ENCODE results near the gene GNRH2. TPM values are rescaled to one million over a fixed set of nuclear protein-coding genes. Genes with fewer than 3 reads are reported as not detected.
A peak's percentile ranks its signal among the peaks of the same experiment; 100 is the strongest.
"Not testable (repeated sequence)": the region's sequence is repeated elsewhere in the genome, so short reads cannot be mapped to it uniquely, and the experiment has no call there.

The GNRH2 gene
- total RNA-seq, 4 donors from 2014 or later, result 0.83 TPM; not detected in 2

- Histone ChIP-seq H3K4me1 (no peaks in the 10 kb centered on the region), H3K9me3 (no peaks in the 10 kb centered on the region), H3K27ac (no peak overlapping the region), H3K36me3 (no peaks in the 10 kb centered on the region), H3K4me3 (no peak overlapping the region), H3K27me3 (no peaks in the 10 kb centered on the region)
- no peak for DNase-seq (ENCODE audit: low spot score in 2 of 2)
- TF ChIP-seq EP300 (IDR thresholded peaks at IDR 0.05) (no peak), POLR2A (IDR thresholded peaks at IDR 0.05) (no peak), POLR2AphosphoS5 (IDR thresholded peaks at IDR 0.05) (no peak), CTCF (IDR thresholded peaks at IDR 0.05) (no peak)
- WGBS, result 93% methylated on average over 2 of the region's 3 CpGs
Measured at GRCh38 chr20:3059489-3059888, 16.1 kb downstream of the GNRH2 start.

- H3K9me3 ChIP-seq; H3K4me3 ChIP-seq; H3K27ac ChIP-seq; H3K36me3 ChIP-seq; H3K27me3 ChIP-seq; DNase-seq (ENCODE audit: low spot score in 2 of 2): not testable (repeated sequence)
- peaks cover 12% of the 10 kb centered on the region for H3K4me1 ChIP-seq
- WGBS, result 91% methylated on average over 6 of the region's 6 CpGs
Measured at GRCh38 chr20:3064119-3064518, 20.7 kb downstream of the GNRH2 start.

- H3K36me3 ChIP-seq, result no peaks in the 10 kb centered on the region
- H3K27me3 ChIP-seq, result peaks cover 12% of the 10 kb centered on the region
- no peaks in the 10 kb centered on the region for H3K9me3 ChIP-seq
- no peak for DNase-seq (ENCODE audit: low spot score in 2 of 2)
- peak overlapping the region; percentile 62 for H3K27ac ChIP-seq
- 65% methylated on average over 22 of the region's 23 CpGs for WGBS
- no peak overlapping the region for H3K4me3 ChIP-seq
- peaks cover 28% of the 10 kb centered on the region for H3K4me1 ChIP-seq
- TF ChIP-seq POLR2AphosphoS5 (IDR thresholded peaks at IDR 0.05) (no peak), POLR2A (IDR thresholded peaks at IDR 0.05) (no peak), CTCF (IDR thresholded peaks at IDR 0.05) (no peak), EP300 (IDR thresholded peaks at IDR 0.05) (no peak)
Measured at GRCh38 chr20:3067139-3068014, 24.0 kb downstream of the GNRH2 start.

DNA sequence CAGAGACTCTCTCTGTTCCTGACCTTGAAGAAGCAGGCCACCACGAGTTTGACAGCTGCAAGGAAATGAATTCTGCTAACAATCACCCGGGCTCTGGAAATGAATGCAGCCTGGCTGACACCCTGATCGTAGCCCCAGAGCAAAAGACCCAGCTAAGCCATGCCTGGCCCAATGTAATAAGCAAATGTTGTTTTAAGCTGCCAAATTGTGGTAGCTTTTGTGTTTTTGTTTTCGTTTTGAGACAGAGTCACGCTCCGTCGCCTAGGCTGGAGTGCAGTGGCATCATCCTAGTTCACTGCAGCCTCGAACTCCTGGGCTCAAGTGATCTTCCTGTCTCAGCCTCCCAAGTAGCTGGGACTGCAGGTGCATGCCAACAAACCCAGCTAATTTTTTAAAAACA, 24.7 kb downstream of the GNRH2 start:
- WGBS, result 63% methylated on average over 8 of the region's 8 CpGs
- H3K36me3 ChIP-seq, result no peaks in the 10 kb centered on the region
- H3K4me1 ChIP-seq, result peaks cover 28% of the 10 kb centered on the region
- peaks cover 19% of the 10 kb centered on the region for H3K27me3 ChIP-seq
- TF ChIP-seq CTCF (IDR thresholded peaks at IDR 0.05) (no peak), POLR2AphosphoS5 (IDR thresholded peaks at IDR 0.05) (no peak), POLR2A (IDR thresholded peaks at IDR 0.05) (no peak), EP300 (IDR thresholded peaks at IDR 0.05) (no peak)
- no peak for DNase-seq (ENCODE audit: low spot score in 2 of 2)
- no peak overlapping the region for H3K4me3 ChIP-seq
- peak overlapping the region; percentile 62 for H3K27ac ChIP-seq
- H3K9me3 ChIP-seq, result no peaks in the 10 kb centered on the region

- no peak for DNase-seq (ENCODE audit: low spot score in 2 of 2)
- Histone ChIP-seq H3K27ac (no peak overlapping the region), H3K27me3 (peaks cover 19% of the 10 kb centered on the region), H3K4me3 (no peak overlapping the region), H3K4me1 (peaks cover 28% of the 10 kb centered on the region), H3K9me3 (no peaks in the 10 kb centered on the region), H3K36me3 (no peaks in the 10 kb centered on the region)
- TF ChIP-seq CTCF (IDR thresholded peaks at IDR 0.05), result no peak
- no peak for TF ChIP-seq POLR2A (IDR thresholded peaks at IDR 0.05)
- TF ChIP-seq POLR2AphosphoS5 (IDR thresholded peaks at IDR 0.05), result no peak
- no peak for TF ChIP-seq EP300 (IDR thresholded peaks at IDR 0.05)
- 62% methylated on average over 6 of the region's 8 CpGs for WGBS
Measured at GRCh38 chr20:3068986-3069900, 25.8 kb downstream of the GNRH2 start.
